ENCODE measurements around the gene MRGPRF.
A peak's percentile ranks its signal among the peaks of the same experiment; 100 is the strongest.

MRGPRF gene

DNA sequence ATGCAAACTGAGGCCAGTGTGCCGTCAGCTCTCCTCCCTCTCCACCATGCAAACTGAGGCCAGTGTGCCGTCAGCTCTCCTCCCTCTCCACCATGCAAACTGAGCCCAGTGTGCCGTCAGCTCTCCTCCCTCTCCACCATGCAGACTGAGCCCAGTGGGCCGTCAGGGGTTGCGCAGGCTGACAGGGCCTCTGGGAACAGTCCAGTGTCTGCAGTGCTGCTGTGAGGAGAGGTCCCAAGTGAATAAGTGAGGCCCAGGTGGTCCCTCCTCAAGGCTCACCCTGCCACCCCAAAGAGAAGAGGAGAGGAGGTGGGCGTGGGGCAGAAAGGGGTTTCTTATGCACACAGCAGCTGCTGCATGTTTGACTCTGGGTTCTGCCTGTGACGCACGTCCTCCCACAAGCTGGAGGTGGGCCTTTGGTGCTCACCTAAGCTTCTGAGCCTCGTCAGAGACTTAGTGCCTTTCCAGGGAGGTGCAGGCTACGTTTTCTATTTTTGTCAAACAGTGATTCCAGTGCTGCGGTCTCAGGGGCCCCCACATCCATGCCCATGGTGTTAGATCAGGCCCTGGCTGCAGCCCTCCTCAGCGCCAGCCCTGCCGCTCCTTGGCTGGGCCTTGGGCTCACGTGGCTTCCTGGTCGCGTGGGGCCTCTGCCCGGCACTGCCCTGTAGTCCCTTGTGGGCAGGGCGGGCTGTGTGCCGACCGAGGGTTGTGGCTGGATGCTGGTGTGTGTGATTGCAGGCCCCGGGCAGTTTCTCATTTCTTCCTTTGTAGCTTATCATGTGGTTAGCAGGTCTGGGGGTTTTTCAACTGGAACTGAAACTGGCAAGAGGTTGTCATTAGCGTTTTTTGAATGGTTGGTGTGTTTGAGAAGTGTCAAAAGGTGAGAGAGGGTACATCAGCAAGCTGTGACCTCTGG, 42.8 kb upstream of the MRGPRF start:
- TF ChIP-seq, protein P1, sequence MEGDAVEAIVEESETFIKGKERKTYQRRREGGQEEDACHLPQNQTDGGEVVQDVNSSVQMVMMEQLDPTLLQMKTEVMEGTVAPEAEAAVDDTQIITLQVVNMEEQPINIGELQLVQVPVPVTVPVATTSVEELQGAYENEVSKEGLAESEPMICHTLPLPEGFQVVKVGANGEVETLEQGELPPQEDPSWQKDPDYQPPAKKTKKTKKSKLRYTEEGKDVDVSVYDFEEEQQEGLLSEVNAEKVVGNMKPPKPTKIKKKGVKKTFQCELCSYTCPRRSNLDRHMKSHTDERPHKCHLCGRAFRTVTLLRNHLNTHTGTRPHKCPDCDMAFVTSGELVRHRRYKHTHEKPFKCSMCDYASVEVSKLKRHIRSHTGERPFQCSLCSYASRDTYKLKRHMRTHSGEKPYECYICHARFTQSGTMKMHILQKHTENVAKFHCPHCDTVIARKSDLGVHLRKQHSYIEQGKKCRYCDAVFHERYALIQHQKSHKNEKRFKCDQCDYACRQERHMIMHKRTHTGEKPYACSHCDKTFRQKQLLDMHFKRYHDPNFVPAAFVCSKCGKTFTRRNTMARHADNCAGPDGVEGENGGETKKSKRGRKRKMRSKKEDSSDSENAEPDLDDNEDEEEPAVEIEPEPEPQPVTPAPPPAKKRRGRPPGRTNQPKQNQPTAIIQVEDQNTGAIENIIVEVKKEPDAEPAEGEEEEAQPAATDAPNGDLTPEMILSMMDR (IDR thresholded peaks at IDR 0.05; ENCODE audit: low read length), result no peak
- TF ChIP-seq EZH2phosphoT487 (IDR thresholded peaks at IDR 0.05; ENCODE audit: low read length), result no peak
- TF ChIP-seq EZH2 (optimal IDR thresholded peaks at IDR 0.05; ENCODE audit: low read depth, low read length), result no peak
- peak overlapping the region; percentile 62 for H3K4me2 ChIP-seq (ENCODE audit: low read depth, low read length)
- H2AFZ ChIP-seq (ENCODE audit: low read length), result peak overlapping the region; percentile 18; the same call in 1 of the 2 replicates
- H3K79me2 ChIP-seq (ENCODE audit: low read length), result peaks cover 43% of the 10 kb centered on the region
- H3K9me3 ChIP-seq (replicated peaks; ENCODE audit: insufficient read depth, low read length), result no peaks in the 10 kb centered on the region
- H4K20me1 ChIP-seq (ENCODE audit: insufficient read depth, low read length), result no peaks in the 10 kb centered on the region
- peaks cover 20% of the 10 kb centered on the region for H3K4me1 ChIP-seq (ENCODE audit: low read length)
- DNase-seq, result peak; percentile 92
- H3K9ac ChIP-seq (ENCODE audit: low read length), result peak overlapping the region; percentile 34
- peaks cover 13% of the 10 kb centered on the region; the same call in 1 of the 2 replicates for H3F3A ChIP-seq (ENCODE audit: insufficient read depth, low read length)
- H3K27ac ChIP-seq (ENCODE audit: low read length), result peak overlapping the region; percentile 88
- H3K27me3 ChIP-seq (replicated peaks; ENCODE audit: insufficient read depth, low read length), result no peaks in the 10 kb centered on the region
- 0 out of 2 replicates have a peak overlapping the region, but pooled peaks have one; percentile 1 for H3K4me3 ChIP-seq (ENCODE audit: low read length)
- no peaks in the 10 kb centered on the region for H3K36me3 ChIP-seq (replicated peaks; ENCODE audit: insufficient read depth, low read length)
- no peaks in the 10 kb centered on the region for H3K9me2 ChIP-seq (replicated peaks; ENCODE audit: insufficient read depth, low read length)

DNA sequence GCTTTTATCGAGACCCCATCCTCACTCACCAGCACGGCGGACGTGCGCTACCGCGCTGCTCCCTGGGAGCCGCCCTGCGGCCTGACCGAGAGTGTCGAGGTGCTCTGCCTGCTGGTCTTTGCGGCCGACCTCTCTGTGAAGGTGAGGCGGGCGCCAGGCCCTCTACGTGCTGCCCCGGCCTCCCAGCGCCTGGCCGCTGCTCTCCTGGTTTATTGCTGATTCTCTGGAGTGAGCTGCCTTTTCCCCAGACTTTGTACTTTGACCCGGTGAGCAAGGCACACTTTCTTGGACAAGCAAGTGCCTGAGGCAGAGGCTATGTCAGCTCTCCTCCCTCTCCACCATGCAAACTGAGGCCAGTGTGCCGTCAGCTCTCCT, 42.2 kb upstream of the MRGPRF start:
- no peaks in the 10 kb centered on the region for H3K36me3 ChIP-seq (replicated peaks; ENCODE audit: insufficient read depth, low read length)
- no peak overlapping the region for H2AFZ ChIP-seq (ENCODE audit: low read length)
- H3K79me2 ChIP-seq (ENCODE audit: low read length), result peaks cover 48% of the 10 kb centered on the region
- peaks cover 20% of the 10 kb centered on the region for H3K4me1 ChIP-seq (ENCODE audit: low read length)
- H3K27me3 ChIP-seq (replicated peaks; ENCODE audit: insufficient read depth, low read length), result no peaks in the 10 kb centered on the region
- H3K27ac ChIP-seq (ENCODE audit: low read length), result peak overlapping the region; percentile 88
- H3F3A ChIP-seq (ENCODE audit: insufficient read depth, low read length), result peaks cover 13% of the 10 kb centered on the region; the same call in 1 of the 2 replicates
- H4K20me1 ChIP-seq (ENCODE audit: insufficient read depth, low read length), result no peaks in the 10 kb centered on the region
- no peak for DNase-seq
- H3K4me3 ChIP-seq (ENCODE audit: low read length), result no peak overlapping the region
- H3K9me2 ChIP-seq (replicated peaks; ENCODE audit: insufficient read depth, low read length), result no peaks in the 10 kb centered on the region
- peak overlapping the region; percentile 62 for H3K4me2 ChIP-seq (ENCODE audit: low read depth, low read length)
- H3K9ac ChIP-seq (ENCODE audit: low read length), result peak overlapping the region; percentile 34
- H3K9me3 ChIP-seq (replicated peaks; ENCODE audit: insufficient read depth, low read length), result no peaks in the 10 kb centered on the region
- TF ChIP-seq, protein P1 (IDR thresholded peaks at IDR 0.05; ENCODE audit: low read length), result no peak
- TF ChIP-seq EZH2 (optimal IDR thresholded peaks at IDR 0.05; ENCODE audit: low read depth, low read length) (no peak), EZH2phosphoT487 (IDR thresholded peaks at IDR 0.05; ENCODE audit: low read length) (no peak)

DNA sequence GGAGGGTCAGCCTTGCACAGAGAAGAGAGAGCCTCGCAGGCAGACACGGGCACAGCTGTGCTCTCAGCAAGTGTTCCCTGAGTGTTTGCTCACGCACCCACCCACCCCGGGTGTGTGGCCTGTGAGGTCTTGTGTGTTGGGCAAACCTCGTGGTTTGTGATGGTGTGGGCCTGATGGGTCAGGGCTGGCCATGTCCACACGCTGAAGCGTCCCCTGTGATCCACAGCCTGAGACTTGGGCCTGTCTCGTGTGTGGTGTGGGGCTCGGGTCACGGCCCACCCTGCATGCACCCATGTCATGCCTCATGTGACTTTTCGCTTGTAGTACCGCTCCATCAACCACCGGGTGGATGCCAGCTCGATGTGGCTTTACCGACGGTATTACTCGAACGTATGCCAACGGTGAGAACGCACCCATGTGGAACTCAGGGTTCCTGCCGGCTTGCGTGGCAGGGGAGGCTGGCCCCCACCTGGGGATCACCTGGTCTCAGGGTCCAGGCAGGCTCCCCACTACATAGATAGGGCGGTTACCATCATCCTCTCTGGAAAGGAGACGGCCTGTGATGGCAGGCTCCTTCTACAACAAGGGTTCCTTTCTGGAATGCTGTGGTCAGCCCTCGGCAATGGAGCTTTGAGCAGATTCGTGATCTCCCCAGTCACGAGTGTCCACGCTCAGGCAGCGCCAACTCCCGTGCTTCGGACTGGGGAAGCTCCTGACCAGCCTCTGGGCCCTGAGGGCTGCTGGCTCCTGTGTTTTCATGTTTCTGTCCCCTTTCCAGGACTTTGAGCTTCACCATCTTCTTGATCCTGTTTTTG, 41.6 kb upstream of the MRGPRF start:
- H3K4me3 ChIP-seq (ENCODE audit: low read length), result no peak overlapping the region
- no peaks in the 10 kb centered on the region for H3K9me3 ChIP-seq (replicated peaks; ENCODE audit: insufficient read depth, low read length)
- no peak overlapping the region for H3K9ac ChIP-seq (ENCODE audit: low read length)
- peak overlapping the region; percentile 88; the same call in 1 of the 2 replicates for H3K27ac ChIP-seq (ENCODE audit: low read length)
- no peaks in the 10 kb centered on the region for H3K36me3 ChIP-seq (replicated peaks; ENCODE audit: insufficient read depth, low read length)
- H2AFZ ChIP-seq (ENCODE audit: low read length), result no peak overlapping the region
- TF ChIP-seq, protein P1 (IDR thresholded peaks at IDR 0.05; ENCODE audit: low read length), result no peak
- no peak for TF ChIP-seq EZH2phosphoT487 (IDR thresholded peaks at IDR 0.05; ENCODE audit: low read length)
- no peak for TF ChIP-seq EZH2 (optimal IDR thresholded peaks at IDR 0.05; ENCODE audit: low read depth, low read length)
- H3K9me2 ChIP-seq (replicated peaks; ENCODE audit: insufficient read depth, low read length), result no peaks in the 10 kb centered on the region
- H3F3A ChIP-seq (ENCODE audit: insufficient read depth, low read length), result peaks cover 13% of the 10 kb centered on the region; the same call in 1 of the 2 replicates
- DNase-seq, result no peak
- H3K4me2 ChIP-seq (ENCODE audit: low read depth, low read length), result peak overlapping the region; percentile 5; the same call in 1 of the 2 replicates
- H3K79me2 ChIP-seq (ENCODE audit: low read length), result peaks cover 54% of the 10 kb centered on the region
- H3K4me1 ChIP-seq (ENCODE audit: low read length), result peaks cover 25% of the 10 kb centered on the region
- no peaks in the 10 kb centered on the region for H4K20me1 ChIP-seq (ENCODE audit: insufficient read depth, low read length)
- H3K27me3 ChIP-seq (replicated peaks; ENCODE audit: insufficient read depth, low read length), result no peaks in the 10 kb centered on the region

All from MM.1S (cell line).